GM12878 (cell line): ENCODE data around the gene ERC1. TPM values are rescaled to one million over a fixed set of nuclear protein-coding genes. Genes with fewer than 3 reads are reported as not detected.

Source experiments
- ATAC-seq: fragments of 200-7000 bp; cut with Tn5 transposase; 3 replicates; pipeline ENCODE4 v1.9.1; 2020; ENCODE audit warnings: mild to moderate bottlenecking, moderate library complexity
- BruUV-seq: library from RNA; stranded (reverse); fragments of 400-500 nt; replicated peaks from 2 replicates; lab custom pipeline; 2021; lab: Mats Ljungman, UMichigan
- CTCF ChIA-PET: fragments of 300-600 bp; sonication (Branson Sonifier 250); formaldehyde crosslinking; extraction: SDS; loops from one replicate; lab custom pipeline; 2021; ENCODE audit warnings: inconsistent platforms; lab: Yijun Ruan, JAX
- POLR2A ChIA-PET: fragments of 350-600 bp; formaldehyde crosslinking; extraction: SDS; loops from one replicate; lab custom pipeline; 2021; ENCODE audit warnings: inconsistent platforms; lab: Charles Lee
- RAD21 ChIA-PET: fragments of 300-600 bp; sonication (Branson Sonifier 250); formaldehyde crosslinking; loops from one replicate; lab custom pipeline; 2023; ENCODE audit warnings: antibody characterized with exemption; ENCODE audit not compliant: unreplicated experiment; lab: Charles Lee
- SMC1A ChIA-PET: fragments of 300-600 bp; sonication (Branson Sonifier 250); formaldehyde crosslinking; loops from one replicate; lab custom pipeline; 2023; ENCODE audit not compliant: unreplicated experiment, uncharacterized antibody; lab: Charles Lee
- DNase-seq: peaks from one replicate; pipeline ENCODE4 v3.0.0-alpha.2; 2011; ENCODE audit warnings: low read depth, low spot score
- FAIRE-seq: peaks from 3 replicates; lab custom pipeline; 2011; peaks lifted over from hg19 to GRCh38; lab: Jason Lieb, UNC
- H2AFZ ChIP-seq: 2 replicates; pipeline ENCODE4 v1.6.0; 2011; ENCODE audit warnings: low read depth, low read length, control low read depth; ENCODE audit not compliant: control insufficient read depth
- H3K27ac ChIP-seq: 2 replicates; pipeline ENCODE4 v1.5.1; 2011; ENCODE audit warnings: control low read depth; ENCODE audit not compliant: control insufficient read depth, insufficient read depth
- H3K27me3 ChIP-seq, 2 experiments: replicated peaks in 1 of 2; 2 replicates each; pipeline versions ENCODE4 v1.6.0 to v1.6.1; 2011; ENCODE audit warnings: low read length in 1 of 2; ENCODE audit not compliant: control insufficient read depth in 2 of 2, insufficient read depth in 2 of 2
- H3K36me3 ChIP-seq, 2 experiments: 2 replicates each; pipeline ENCODE4 v1.5.1; 2011; ENCODE audit warnings: low read length in 1 of 2; ENCODE audit not compliant: control insufficient read depth in 2 of 2, insufficient read depth in 2 of 2
- H3K4me1 ChIP-seq: 2 replicates; pipeline ENCODE4 v1.6.1; 2011; ENCODE audit warnings: mild to moderate bottlenecking, low read length, moderate library complexity, mixed read lengths; ENCODE audit not compliant: control insufficient read depth, insufficient read depth
- H3K4me2 ChIP-seq: 2 replicates; pipeline ENCODE4 v1.6.0; 2011; ENCODE audit warnings: control low read depth; ENCODE audit not compliant: control insufficient read depth, insufficient read depth
- H3K4me3 ChIP-seq: fragments of 200-600 bp; sonication (generic); 2 replicates; pipeline ENCODE4 v1.5.1; 2016
- H3K79me2 ChIP-seq: 2 replicates; pipeline ENCODE4 v1.6.0; 2011; ENCODE audit warnings: low read length; ENCODE audit not compliant: control insufficient read depth, insufficient read depth
- H3K9ac ChIP-seq: 2 replicates; pipeline ENCODE4 v1.8.0; 2011; ENCODE audit warnings: low read length, control low read depth, mixed read lengths; ENCODE audit not compliant: control insufficient read depth, insufficient read depth
- H3K9me3 ChIP-seq: replicated peaks from 3 replicates; pipeline ENCODE4 v1.5.1; 2011; ENCODE audit warnings: mild to moderate bottlenecking, low read length; ENCODE audit not compliant: control insufficient read depth, insufficient read depth
- H4K20me1 ChIP-seq: 2 replicates; pipeline ENCODE4 v1.6.0; 2011; ENCODE audit not compliant: control insufficient read depth, insufficient read depth
- ATF7 ChIP-seq: fragments of 450-650 bp; IDR thresholded peaks from 2 replicates; pipeline ENCODE4 v1.6.1; 2016; ENCODE audit warnings: low read depth, mild to moderate bottlenecking
- CHD2 ChIP-seq: IDR thresholded peaks from 2 replicates; pipeline ENCODE4 v1.6.1; 2011; ENCODE audit warnings: low read depth, low read length, improper control_type of control experiment, borderline replicate concordance
- CREM ChIP-seq: IDR thresholded peaks from 2 replicates; pipeline ENCODE4 v1.6.1; 2014; ENCODE audit warnings: antibody characterized with exemption, low read depth
- DPF2 ChIP-seq: fragments of 450-650 bp; IDR thresholded peaks from 2 replicates; pipeline ENCODE4 v1.6.1; 2017; ENCODE audit warnings: mild to moderate bottlenecking
- IKZF1 ChIP-seq: fragments of 450-650 bp; conservative IDR thresholded peaks from 2 replicates; pipeline ENCODE4 v1.6.1; 2017; ENCODE audit warnings: antibody characterized with exemption, mild to moderate bottlenecking
- IKZF2 ChIP-seq, 2 experiments: fragments of 450-650 bp; IDR thresholded peaks; 2 replicates each; pipeline ENCODE4 v1.6.1; 2017; ENCODE audit warnings: mild to moderate bottlenecking in 2 of 2, moderate library complexity in 2 of 2
- JUND ChIP-seq: IDR thresholded peaks from 2 replicates; pipeline ENCODE4 v1.6.1; 2012; ENCODE audit warnings: low read depth, mild to moderate bottlenecking, low read length, improper control_type of control experiment, moderate library complexity
- MYC ChIP-seq: IDR thresholded peaks from 2 replicates; pipeline ENCODE4 v1.6.1; 2011; ENCODE audit warnings: mild to moderate bottlenecking, low read length, moderate library complexity, inconsistent platforms; ENCODE audit not compliant: insufficient read depth, insufficient replicate concordance, insufficient read length, severe bottlenecking
- NFIC ChIP-seq: IDR thresholded peaks from 2 replicates; pipeline ENCODE4 v1.6.1; 2012; ENCODE audit warnings: low read depth, mild to moderate bottlenecking, inconsistent platforms, low read length, moderate library complexity
- SMAD5 ChIP-seq: IDR thresholded peaks from 2 replicates; pipeline ENCODE4 v1.6.1; 2016; ENCODE audit warnings: antibody characterized with exemption, low read depth
- YBX1 ChIP-seq: fragments of 450-650 bp; IDR thresholded peaks from 2 replicates; pipeline ENCODE4 v1.6.1; 2016; ENCODE audit warnings: antibody characterized with exemption
- ZNF622 ChIP-seq: fragments of 450-650 bp; IDR thresholded peaks from 2 replicates; pipeline ENCODE4 v1.6.1; 2017; ENCODE audit warnings: mild to moderate bottlenecking, inconsistent platforms
- ZSCAN29 ChIP-seq: fragments of 450-650 bp; IDR thresholded peaks from 2 replicates; pipeline ENCODE4 v1.6.1; 2017; ENCODE audit warnings: mild to moderate bottlenecking, moderate library complexity
- WGBS: methylation state at CpG from one replicate; pipeline ENCODE4 v1.1.6; 2016; ENCODE audit warnings: low lambda C conversion rate; ENCODE audit not compliant: insufficient replicate concordance, insufficient coverage; ENCODE audit errors: missing lambda C conversion rate; 5-methylcytosine and 5-hydroxymethylcytosine counted together
- in situ Hi-C: fragments of 300-500 bp; cut with MboI; formaldehyde crosslinking; loops from 9 replicates; pipeline ENCODE4 v1.14.3; 2018; ENCODE audit warnings: mixed read lengths
- intact Hi-C: fragments of 100-400 bp; cut with micrococcal nuclease; formaldehyde crosslinking; loops from one replicate; pipeline ENCODE4 v1.14.2; 2022; ENCODE audit not compliant: unreplicated experiment
- polyA plus RNA-seq, 11 experiments: library from polyadenylated mRNA; depleted of rRNA in 4 of 11; unstranded in 6 of 11; stranded (reverse) in 5 of 11; fragments of >200 nt; fragmentation: Nextera tagmentation in 4 of 11; fragmentation: Illumina TruSeq in 1 of 11; extraction: Ambion mirVana in 4 of 11; extraction: Trizol in 1 of 11; gene quantifications; 1 replicate in 1 of 11; 2 replicates in 10 of 11; pipeline versions ENCODE4 v1.2.1 to v1.2.3, GENCODE V29; 2011 to 2016; ENCODE audit warnings: inconsistent platforms in 2 of 11, missing spikeins in 2 of 11, low read depth in 1 of 11
- total RNA-seq, 4 experiments: library from RNA; depleted of rRNA in 3 of 4; stranded (reverse); fragments of >200 nt in 3 of 4; fragmentation: Illumina TruSeq in 1 of 4; extraction: Trizol in 1 of 4; gene quantifications; 2 replicates each; pipeline versions ENCODE4 v1.2.1 to v1.2.3, GENCODE V29; 2013 to 2021
- TF ChIP-seq, protein P1 (sequence below): fragments of 450-650 bp; formaldehyde crosslinking; IDR thresholded peaks from 2 replicates; pipeline ENCODE4 v1.4.0; 2022; ENCODE audit warnings: mild to moderate bottlenecking, moderate library complexity
- TF ChIP-seq, protein P2 (sequence below): fragments of 450-650 bp; IDR thresholded peaks from 2 replicates; pipeline ENCODE4 v1.6.1; 2017; ENCODE audit warnings: low read depth, mild to moderate bottlenecking, moderate library complexity
- TF ChIP-seq, protein P3 (sequence below): fragments of 450-650 bp; conservative IDR thresholded peaks from 2 replicates; pipeline ENCODE4 v1.6.1; 2017; ENCODE audit warnings: mild to moderate bottlenecking, moderate library complexity

Gene ERC1
- total and polyA plus RNA-seq, 10 of the 15 experiments (the other 5 are each of a cell fraction or from before 2014, with no cell fraction given): 0.75 to 8.0 (median 5.0) TPM

DNA sequence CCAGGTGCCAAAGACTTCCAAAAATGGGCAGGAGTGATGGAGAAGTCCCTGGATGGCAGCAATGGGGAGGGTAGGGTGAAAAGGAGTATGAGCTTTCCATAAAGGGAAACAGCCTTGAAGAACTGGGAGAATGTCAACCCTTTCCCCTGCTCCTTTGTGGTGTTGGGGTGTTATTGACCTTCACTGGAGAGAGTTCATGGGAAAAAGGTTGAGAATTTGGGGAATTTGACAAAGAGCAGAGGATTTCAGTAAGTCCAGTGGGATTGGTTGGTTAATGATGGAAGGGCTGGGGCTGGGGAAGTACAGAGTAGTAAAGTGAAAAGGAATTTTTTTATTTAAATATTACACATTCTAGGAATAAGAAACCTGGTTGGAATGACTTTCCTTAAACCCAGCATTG lies 116.6 kb downstream of the ERC1 start (continued):
- no peak for TF ChIP-seq SMAD5
- TF ChIP-seq, protein P1, sequence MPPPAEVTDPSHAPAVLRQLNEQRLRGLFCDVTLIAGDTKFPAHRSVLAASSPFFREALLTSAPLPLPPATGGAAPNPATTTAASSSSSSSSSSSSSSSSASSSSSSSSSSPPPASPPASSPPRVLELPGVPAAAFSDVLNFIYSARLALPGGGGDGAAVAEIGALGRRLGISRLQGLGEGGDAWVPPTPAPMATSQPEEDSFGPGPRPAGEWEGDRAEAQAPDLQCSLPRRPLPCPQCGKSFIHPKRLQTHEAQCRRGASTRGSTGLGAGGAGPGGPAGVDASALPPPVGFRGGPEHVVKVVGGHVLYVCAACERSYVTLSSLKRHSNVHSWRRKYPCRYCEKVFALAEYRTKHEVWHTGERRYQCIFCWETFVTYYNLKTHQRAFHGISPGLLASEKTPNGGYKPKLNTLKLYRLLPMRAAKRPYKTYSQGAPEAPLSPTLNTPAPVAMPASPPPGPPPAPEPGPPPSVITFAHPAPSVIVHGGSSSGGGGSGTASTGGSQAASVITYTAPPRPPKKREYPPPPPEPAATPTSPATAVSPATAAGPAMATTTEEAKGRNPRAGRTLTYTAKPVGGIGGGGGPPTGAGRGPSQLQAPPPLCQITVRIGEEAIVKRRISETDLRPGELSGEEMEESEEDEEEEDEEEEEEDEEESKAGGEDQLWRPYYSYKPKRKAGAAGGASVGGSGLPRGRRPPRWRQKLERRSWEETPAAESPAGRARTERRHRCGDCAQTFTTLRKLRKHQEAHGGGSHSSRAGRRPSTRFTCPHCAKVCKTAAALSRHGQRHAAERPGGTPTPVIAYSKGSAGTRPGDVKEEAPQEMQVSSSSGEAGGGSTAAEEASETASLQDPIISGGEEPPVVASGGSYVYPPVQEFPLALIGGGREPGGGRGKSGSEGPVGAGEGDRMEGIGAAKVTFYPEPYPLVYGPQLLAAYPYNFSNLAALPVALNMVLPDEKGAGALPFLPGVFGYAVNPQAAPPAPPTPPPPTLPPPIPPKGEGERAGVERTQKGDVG (CRISPR knock-in tag): no peak

DNA sequence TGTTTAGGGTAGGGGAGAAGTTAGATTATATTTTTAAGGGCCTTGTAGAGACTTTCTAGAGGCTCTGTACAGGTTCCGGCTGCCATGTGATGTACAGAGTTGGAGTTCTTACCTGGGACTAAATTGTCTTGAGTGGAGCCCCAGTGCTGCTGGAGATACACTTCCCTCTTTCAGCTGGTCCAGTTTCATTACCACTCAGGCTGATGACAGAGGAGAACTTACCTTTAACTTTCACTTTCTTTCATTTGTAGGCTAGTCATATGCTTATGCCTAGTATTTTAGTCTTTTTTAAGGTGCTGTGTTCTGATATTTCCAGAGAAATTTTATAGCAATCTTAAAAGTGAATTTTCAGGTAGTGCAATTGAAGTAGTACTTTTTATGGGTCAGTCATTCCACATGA lies 117.3 kb downstream of the ERC1 start:
- intact Hi-C loops (loop anchor here (5.0 kb wide), 1 partner anchor 41 kb away; no protein-coding TSS in a partner anchor), in situ Hi-C loops (no loop called here)
- RAD21 ChIA-PET: interaction anchor here (0.8 to 3.0 kb wide), 9 partner anchors 9 to 497 kb away, joined by 3 to 25 read pairs (median 5); partner anchors contain the start of gene RAD52
- Histone ChIP-seq H3K9ac (no peak overlapping the region), H3K9me3 (no peaks in the 10 kb centered on the region), H3K4me2 (peak overlapping the region; percentile 0; the same call in 1 of the 2 replicates), H3K4me3 (no peak overlapping the region), H3K27ac (no peak overlapping the region), H3K4me1 (peaks cover 5% of the 10 kb centered on the region; the same call in 1 of the 2 replicates), H3K36me3 (no peaks in the 10 kb centered on the region), H3K27me3 (no peaks in the 10 kb centered on the region), H2AFZ (no peak overlapping the region), H4K20me1 (no peaks in the 10 kb centered on the region), H3K79me2 (no peaks in the 10 kb centered on the region; the same call in 1 of the 2 replicates)
- FAIRE-seq: peak; percentile 92
- SMC1A ChIA-PET: interaction anchor here (0.9 to 3.4 kb wide), 9 partner anchors 9 to 497 kb away, joined by 3 to 40 read pairs (median 5); no protein-coding TSS in a partner anchor
- BruUV-seq: no TSS peak
- CTCF ChIA-PET: interaction anchor here (1.0 to 2.9 kb wide), 6 partner anchors 9 to 475 kb away, joined by 3 to 45 read pairs (median 8); no protein-coding TSS in a partner anchor
- WGBS: 50% methylated on average over 1 of the region's 1 CpG
- DNase-seq: peak; percentile 59
- POLR2A ChIA-PET: interaction anchor here (0.5 to 1.0 kb wide), 2 partner anchors 13 to 480 kb away, joined by 3 read pairs; no protein-coding TSS in a partner anchor
- ATAC-seq: peak; percentile 99
- TF ChIP-seq CREM (peak; percentile 30; the same call in 1 of the 2 replicates), NFIC (0 out of 2 replicates have a peak, but pooled peaks have one; percentile 29), ZNF622 (no peak), ATF7 (0 out of 2 replicates have a peak, but pooled peaks have one; percentile 47), CHD2 (no peak), ZSCAN29 (no peak), IKZF1 (peak; percentile 43; the same call in 1 of the 2 replicates), MYC (no peak), DPF2 (peak; percentile 40; the same call in 1 of the 2 replicates), JUND (0 out of 2 replicates have a peak, but pooled peaks have one; percentile 13), YBX1 (no peak), IKZF2 (IDR thresholded peaks at IDR 0.05) (peak; percentile 50 to 72; a peak in 3 of 4 replicates)
- TF ChIP-seq, protein P2, sequence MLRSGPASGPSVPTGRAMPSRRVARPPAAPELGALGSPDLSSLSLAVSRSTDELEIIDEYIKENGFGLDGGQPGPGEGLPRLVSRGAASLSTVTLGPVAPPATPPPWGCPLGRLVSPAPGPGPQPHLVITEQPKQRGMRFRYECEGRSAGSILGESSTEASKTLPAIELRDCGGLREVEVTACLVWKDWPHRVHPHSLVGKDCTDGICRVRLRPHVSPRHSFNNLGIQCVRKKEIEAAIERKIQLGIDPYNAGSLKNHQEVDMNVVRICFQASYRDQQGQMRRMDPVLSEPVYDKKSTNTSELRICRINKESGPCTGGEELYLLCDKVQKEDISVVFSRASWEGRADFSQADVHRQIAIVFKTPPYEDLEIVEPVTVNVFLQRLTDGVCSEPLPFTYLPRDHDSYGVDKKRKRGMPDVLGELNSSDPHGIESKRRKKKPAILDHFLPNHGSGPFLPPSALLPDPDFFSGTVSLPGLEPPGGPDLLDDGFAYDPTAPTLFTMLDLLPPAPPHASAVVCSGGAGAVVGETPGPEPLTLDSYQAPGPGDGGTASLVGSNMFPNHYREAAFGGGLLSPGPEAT: peak; percentile 58; the same call in 1 of the 2 replicates
- TF ChIP-seq, protein P3, sequence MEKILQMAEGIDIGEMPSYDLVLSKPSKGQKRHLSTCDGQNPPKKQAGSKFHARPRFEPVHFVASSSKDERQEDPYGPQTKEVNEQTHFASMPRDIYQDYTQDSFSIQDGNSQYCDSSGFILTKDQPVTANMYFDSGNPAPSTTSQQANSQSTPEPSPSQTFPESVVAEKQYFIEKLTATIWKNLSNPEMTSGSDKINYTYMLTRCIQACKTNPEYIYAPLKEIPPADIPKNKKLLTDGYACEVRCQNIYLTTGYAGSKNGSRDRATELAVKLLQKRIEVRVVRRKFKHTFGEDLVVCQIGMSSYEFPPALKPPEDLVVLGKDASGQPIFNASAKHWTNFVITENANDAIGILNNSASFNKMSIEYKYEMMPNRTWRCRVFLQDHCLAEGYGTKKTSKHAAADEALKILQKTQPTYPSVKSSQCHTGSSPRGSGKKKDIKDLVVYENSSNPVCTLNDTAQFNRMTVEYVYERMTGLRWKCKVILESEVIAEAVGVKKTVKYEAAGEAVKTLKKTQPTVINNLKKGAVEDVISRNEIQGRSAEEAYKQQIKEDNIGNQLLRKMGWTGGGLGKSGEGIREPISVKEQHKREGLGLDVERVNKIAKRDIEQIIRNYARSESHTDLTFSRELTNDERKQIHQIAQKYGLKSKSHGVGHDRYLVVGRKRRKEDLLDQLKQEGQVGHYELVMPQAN: no peak
